Lower leg skin (tissue), 3 donors: ENCODE measurements around the gene CGREF1.

Source experiments
- POLR2A ChIP-seq, 2 donors: fragments of 450-650 bp; IDR thresholded peaks; one replicate each; pipeline ENCODE4 v1.6.1; 2016 to 2017; ENCODE audit warnings: antibody characterized with exemption in 2 of 2, mild to moderate bottlenecking in 1 of 2, moderate library complexity in 1 of 2
- TF ChIP-seq, protein P1 (sequence below), 3 donors: fragments of 450-650 bp; IDR thresholded peaks; one replicate each; pipeline ENCODE4 v1.5.1; 2016; ENCODE audit warnings: antibody characterized with exemption in 3 of 3, mild to moderate bottlenecking in 3 of 3, moderate library complexity in 2 of 3

DNA sequence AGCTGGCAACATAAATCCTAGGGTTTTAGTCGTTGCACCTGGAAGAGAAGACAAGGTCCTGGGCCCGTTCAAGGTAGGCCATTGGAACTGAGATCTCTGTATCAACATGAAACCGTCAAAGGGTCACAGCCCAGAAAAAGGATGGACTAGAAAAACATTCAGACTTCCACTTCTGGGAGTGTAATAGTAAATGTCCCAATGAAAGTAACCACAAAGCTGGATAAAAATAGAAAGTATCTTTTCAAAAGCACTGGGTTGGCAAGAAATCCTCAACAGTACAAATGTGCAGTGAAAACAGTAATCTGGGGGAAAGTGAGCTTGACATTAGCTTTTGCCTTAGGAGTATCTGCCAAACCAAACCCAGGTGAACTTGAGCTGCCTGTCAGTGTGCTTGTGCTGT is 12.9 kb downstream of the CGREF1 start:
- TF ChIP-seq, protein P1, sequence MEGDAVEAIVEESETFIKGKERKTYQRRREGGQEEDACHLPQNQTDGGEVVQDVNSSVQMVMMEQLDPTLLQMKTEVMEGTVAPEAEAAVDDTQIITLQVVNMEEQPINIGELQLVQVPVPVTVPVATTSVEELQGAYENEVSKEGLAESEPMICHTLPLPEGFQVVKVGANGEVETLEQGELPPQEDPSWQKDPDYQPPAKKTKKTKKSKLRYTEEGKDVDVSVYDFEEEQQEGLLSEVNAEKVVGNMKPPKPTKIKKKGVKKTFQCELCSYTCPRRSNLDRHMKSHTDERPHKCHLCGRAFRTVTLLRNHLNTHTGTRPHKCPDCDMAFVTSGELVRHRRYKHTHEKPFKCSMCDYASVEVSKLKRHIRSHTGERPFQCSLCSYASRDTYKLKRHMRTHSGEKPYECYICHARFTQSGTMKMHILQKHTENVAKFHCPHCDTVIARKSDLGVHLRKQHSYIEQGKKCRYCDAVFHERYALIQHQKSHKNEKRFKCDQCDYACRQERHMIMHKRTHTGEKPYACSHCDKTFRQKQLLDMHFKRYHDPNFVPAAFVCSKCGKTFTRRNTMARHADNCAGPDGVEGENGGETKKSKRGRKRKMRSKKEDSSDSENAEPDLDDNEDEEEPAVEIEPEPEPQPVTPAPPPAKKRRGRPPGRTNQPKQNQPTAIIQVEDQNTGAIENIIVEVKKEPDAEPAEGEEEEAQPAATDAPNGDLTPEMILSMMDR (IDR thresholded peaks at IDR 0.05) = no peak
- TF ChIP-seq POLR2A (IDR thresholded peaks at IDR 0.05) = no peak
